Activated effector memory CD4-positive, alpha-beta T cell treated with Interleukin-2 at 50 U/mL for 16 hours (primary cell): ENCODE measurements around the gene PRRC1.

ENCODE experiments used
- DNase-seq: peaks from one replicate; pipeline ENCODE4 v3.0.0-alpha.2; 2020

PRRC1 gene

DNA sequence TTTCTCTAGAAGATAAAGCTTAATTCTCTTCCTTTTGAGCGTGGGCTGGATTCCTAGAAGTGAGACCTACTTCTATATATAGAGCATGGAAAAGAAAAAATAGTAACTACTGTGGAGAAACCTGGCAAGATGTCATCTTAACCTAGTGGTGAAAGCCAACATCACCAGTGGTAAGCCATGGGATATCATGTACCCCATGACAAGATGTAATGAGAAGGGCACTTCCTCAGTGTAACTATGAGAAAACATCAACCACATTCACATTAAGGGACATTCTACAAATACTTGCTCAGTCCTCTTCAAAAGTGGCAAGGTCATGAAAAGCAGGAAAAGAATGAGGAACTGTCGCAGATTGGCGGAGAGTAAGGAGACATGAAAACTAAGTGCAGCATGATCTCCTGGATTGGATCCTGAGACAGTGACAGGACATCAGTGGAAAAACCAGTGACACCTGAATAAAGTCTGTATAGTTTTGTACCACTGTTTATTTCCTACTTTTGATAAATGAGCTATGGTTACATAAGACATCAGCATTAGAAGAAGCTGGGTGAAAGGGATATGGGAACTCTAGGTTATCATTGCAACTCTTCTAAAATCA is 65.4 kb downstream of the PRRC1 start:
- no peak for DNase-seq

DNA sequence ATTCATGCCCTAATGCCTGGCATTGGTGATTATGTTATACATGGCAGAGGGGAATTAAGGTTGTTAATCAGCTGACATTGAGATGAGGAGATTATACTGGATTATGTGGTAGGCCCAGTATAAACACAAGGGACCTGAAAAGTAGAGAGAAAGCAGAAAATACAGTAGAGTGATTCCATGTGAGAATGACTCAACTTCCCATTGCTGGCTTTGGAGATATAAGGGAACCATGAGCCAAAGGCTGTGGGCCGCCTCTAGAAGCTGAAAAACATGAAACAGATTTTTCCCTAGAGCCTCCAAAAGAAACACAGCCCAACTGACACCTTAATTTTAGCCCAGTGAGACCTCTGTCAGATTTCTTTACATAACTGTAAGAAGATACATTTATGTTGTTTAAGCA is 66.4 kb downstream of the PRRC1 start:
- no peak for DNase-seq

DNA sequence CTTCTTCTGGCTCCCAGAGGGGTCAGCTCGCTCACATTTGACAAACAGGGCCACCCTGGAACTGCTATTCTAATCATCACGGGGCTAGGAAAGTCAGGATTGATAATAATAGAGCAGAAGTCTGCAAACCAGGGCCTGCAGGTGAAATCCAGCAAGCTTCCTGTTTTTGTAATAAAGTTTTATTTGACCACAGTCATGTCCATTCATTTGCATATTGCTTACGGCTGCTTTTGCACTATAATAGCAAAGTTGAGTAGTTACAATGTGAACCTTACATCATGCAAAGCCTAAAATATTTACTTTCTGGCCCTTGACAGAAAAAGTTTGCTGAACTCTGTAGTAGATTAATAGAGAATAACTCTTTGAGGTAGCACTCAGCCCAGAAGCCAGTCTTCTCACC is 68.2 kb downstream of the PRRC1 start:
- no peak for DNase-seq

DNA sequence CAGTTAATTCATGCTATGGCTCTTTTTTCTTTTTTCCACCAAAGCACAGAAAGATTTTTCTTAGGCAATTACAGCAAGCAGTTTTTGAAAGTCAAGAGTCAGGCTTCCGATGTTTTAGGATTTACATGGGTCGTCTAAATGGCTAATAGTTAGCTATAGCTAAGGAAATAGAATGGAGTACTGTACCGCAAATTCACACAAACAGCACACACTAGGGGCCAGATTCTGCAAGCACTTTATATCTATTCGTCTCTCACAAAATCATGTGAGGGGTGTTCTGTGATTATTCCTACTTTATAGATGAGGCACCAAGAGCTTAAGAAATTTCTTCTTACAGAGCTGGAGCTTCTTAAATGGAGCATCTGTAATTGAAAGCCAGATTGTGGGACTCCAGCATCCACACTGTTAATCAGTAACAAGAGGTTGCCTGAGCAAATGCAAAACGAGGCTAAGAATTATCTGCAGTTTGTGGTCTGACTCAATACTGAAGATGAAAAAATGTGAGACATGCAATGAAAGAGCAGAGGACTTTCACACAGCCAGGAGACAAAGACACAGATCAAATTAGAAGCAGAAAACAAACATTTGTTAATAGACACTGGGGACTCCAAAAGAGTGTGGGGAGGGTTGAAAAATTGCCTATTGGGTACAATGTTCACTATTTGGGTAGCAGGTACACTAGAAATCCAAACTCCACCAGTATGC is 68.8 kb downstream of the PRRC1 start:
- DNase-seq, result no peak

DNA sequence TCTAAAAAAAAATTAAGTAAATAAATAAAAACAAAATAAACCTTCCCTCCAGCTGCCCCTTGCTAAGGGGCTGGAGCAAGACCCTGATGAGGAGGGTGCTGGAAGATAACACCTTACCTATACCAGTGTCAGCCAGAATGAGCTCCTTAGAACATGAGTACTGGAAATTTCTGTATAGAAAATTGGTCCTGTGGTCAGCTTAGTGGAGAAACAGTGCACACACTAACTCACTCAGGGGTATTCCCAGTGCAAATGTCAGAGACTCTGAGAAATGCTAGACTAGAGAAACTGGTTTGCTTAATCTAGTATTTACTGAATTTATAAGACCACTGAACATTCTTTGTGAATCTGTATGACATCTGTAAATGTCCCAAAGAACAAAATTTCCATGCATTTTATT is 69.4 kb downstream of the PRRC1 start:
- no peak for DNase-seq

DNA sequence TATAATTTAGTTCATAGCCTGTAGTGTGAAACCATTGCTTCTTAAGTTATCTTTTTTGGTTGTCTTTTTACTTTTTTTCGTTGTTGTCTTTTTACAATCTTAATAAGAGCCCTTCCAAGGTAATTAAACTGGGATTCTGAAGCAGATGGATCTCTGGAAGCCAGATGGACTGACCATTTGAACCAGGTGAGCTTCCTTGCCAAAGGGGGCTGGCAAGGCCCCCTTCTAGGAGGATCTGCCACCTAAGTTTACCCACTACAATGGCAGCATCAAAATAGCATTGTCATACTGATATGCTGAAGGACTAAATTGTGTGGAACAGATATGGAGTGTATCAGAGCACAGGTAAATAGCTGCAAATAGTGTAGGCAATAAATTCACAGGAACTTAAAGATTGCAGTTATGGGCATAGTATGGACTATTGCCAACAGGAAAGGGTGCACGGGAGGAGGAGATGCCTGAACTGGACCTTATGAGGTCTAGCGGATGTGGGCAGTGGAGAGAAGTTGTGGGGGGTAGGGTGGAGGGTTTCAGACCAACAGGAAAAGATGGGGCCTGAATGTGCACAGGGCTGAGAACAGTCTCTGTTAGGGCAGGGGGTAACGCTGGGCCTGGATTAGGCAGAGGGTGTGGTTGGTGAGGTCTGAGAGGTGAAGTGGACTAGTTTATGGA is 69.9 kb downstream of the PRRC1 start:
- DNase-seq, result no peak

DNA sequence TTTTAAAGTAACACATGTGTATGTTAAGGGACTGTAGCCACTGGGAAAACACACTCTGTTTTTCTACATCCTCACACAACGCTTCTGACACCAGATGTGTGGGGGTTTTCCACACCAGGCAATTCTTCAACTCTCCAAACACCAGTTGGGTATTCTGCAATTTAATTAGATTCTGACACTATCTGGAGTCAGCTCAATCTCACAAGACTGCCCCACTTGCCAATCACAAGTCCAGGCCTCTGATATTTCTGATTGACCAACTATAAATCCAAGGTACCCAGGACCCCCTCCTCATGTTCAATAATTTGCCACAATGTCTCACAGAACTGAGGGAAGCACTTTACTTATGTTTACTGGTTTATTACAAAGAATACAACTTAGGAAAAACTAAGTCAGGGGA is 70.9 kb downstream of the PRRC1 start:
- DNase-seq, result no peak

DNA sequence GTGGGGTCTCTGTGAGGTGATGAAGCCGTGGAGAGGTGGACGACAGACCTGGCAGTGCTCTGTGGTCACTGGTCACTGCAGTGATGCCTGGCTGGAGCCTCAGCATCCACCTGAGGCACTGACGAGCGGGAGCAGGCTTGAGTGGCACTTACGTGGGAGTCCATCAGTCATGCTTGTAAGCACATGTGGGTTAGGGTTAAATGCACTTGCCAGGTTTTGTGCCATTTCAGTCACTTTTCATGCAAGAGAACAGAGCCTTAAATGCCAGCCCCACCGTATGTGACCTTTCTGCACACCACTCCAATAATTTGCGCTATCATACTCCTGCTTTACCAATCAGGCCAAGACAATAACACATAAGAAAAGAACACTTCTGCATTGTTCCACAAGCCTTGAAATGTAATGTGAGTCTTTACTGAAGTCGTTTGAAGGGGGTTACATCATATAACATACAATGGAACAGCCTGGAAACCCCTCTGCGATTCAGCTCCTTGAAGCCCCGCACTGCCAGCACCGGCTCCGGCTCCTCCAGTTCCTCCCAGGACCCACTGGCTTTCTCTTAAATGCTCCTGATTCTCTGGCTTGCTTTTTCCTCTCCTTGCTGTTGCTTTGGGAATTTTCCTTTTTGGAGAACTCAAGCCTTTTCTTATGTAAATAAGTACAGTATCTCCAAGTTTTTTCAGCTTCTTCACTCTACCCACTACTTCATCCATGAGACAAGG is 72.0 kb downstream of the PRRC1 start:
- DNase-seq, result no peak

DNA sequence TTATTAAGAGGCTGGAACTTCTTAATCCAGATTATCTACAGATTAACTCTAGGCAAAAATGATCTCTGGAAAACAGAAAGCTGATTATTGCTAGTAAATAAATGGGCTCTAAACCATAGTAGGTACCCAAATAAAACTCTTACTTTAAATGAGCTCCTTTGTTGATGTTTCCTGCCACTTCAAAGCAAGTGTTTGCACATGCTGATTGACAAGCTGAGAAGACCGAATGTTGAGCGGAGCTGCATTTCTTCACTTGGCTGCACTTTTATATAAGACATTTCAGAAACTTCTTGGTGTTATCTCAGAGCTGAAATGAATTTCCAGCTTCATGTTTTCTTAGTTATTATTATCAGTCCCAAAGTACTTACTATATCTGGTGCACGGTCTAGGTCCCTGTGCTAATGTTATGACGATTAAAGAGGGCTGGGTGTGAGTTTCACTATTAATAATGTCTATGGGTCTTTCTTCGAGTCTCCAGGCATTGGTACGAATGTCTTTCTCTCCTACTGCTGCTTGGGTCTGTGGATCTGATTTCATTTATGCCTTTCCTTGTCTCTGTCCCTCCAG is 72.8 kb downstream of the PRRC1 start:
- DNase-seq, result no peak

DNA sequence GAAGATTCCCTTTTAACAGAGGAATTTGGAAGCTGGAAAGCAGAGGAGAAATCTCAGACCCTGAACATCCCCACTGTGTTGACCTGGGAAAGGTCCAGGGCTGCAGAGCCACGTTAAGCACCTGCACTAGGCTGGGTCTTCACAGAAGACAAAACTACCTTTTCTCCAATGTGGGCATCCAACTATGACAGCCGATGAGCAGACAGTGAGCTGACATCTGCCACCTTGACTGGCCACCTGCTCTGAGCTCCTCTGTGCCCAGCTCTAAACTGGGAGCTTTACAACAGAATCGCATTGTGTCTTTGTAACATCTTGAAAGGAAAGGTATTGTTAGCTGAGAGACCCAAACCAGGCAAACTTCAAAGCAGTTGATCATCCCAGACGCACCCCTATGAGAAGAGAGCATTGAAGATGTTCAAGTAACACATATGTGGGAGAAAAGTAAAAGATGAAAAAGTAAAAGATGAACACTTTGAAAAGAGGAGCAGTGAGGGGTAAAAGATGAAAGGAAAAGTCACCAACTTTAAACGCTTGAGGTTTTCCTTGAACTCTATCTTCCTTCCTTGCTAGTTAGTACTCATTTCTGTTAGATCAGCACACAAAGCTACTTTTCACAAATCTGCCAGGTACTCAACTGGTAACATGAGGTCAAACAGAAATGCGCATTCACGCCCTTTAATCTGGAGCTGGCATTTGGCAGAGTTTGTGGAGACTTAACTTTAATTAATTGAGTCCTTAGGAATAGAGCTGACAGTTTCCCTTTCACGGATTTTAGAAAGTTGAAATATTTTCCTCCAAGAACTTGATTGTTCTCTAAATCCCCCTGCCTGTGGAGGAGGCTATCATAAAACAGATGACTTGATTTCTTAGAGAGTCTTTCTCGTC is 78.3 kb downstream of the PRRC1 start:
- no peak for DNase-seq

DNA sequence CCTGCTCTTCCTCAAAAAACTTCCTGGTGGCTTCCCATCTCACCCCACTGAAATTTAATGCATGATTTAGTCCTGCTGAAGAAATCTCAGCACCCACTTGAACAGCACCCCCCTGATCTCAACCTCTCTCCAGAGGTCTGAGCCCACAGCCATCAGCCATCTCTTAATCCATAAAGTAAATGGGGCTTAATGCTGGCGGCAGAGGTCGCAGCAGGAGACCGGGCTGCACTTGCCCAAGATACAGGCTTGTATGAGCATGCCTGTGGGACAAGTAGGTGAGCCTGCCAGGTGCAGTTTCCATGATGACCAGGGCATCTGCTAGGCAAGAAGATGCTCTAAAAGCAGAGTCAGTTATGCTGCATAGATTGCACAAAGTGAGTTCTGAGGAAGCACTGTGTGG is 79.1 kb downstream of the PRRC1 start:
- no peak for DNase-seq

DNA sequence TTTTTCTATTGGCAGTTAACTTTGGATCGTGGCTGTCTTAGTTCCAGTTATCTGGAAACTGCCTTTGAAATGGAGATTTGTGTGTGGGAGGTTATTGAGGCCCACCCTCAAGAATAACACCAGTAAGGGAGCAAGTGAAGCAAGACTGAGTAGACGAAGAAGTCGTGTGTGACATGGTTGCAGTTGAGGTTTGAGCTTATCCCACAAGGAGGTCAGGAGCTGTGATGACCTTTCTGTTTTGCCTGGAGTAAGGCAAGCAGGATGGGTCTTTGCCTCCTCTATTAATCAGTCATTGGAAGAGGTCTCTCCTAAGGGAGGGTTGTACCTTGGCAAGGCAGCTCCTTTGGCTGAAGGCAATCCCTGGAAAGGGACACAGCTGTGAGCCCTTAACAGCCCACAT is 81.9 kb downstream of the PRRC1 start:
- no peak for DNase-seq

DNA sequence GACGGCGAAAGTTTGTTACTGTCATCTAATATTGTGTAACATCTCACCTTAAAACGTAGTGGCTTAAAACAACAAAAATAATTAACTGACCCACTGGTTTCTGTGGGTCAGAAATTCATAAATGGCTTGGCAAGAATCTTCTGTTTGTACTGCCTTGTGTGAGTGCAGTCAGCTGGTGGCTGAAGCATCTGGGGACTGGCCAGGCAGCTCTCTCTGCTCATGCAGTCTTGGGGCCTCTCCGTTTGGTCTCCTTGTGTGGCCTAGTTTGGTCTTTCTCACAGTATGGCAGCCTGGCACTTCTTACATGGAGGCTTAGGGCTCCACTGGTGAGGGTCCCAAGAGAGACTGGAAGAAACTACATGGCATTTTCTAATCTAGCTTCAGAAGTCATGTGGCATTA is 82.4 kb downstream of the PRRC1 start:
- no peak for DNase-seq

DNA sequence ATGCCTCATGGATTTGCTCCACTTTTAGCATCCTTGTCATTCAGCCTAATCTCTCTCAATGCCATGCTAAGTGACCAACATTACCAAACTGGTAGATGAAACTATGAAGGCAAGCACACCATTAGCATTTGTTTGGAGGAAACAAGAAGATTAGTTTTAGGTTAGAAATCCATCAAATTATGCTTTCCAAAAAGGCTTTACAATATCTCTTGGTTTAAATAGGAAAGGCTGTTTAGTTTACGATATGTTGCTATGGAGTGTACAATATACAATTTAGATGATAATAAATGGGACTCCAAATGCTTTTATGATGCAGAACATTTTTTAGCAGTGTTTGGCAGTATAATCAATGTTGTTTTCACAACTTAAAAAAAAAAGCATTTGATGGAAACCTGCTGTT is 83.7 kb downstream of the PRRC1 start:
- DNase-seq, result no peak

DNA sequence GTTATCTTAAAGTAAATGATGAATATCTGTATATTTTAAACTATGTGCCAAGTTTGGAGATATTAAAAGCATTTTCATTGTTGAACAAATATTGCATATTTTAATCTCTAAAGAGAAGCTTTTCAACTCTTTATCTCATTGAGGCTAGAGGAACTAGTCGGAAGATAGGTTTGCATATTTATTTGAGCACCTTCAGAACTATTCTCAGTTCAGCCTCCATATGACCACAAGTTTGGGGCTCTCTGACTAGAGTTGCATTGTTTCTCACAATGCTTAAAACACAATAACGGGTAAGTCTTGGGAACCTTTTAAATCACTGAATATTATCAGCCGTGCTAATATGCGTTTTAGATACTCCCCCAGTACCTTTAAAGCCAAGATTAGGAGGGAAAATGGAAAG is 84.2 kb downstream of the PRRC1 start:
- DNase-seq, result no peak

DNA sequence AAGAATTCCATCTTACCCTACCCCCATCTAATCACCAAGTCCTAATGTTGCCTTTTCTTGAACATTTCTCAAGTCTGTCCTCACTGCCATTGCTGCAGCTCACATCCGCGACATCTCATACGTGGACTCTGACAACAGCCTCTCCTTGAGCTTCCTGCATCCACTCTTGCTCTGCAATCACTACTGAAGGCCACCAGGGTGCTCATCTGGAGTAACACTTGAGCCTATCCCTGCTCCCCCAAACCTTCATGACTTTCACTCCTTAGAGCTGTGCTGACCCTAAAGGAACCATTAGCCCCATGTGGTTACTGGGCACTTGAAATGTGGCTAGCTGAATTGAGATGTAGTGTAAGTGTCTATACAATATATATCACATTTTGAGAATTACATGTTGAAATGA is 85.0 kb downstream of the PRRC1 start:
- DNase-seq, result no peak

DNA sequence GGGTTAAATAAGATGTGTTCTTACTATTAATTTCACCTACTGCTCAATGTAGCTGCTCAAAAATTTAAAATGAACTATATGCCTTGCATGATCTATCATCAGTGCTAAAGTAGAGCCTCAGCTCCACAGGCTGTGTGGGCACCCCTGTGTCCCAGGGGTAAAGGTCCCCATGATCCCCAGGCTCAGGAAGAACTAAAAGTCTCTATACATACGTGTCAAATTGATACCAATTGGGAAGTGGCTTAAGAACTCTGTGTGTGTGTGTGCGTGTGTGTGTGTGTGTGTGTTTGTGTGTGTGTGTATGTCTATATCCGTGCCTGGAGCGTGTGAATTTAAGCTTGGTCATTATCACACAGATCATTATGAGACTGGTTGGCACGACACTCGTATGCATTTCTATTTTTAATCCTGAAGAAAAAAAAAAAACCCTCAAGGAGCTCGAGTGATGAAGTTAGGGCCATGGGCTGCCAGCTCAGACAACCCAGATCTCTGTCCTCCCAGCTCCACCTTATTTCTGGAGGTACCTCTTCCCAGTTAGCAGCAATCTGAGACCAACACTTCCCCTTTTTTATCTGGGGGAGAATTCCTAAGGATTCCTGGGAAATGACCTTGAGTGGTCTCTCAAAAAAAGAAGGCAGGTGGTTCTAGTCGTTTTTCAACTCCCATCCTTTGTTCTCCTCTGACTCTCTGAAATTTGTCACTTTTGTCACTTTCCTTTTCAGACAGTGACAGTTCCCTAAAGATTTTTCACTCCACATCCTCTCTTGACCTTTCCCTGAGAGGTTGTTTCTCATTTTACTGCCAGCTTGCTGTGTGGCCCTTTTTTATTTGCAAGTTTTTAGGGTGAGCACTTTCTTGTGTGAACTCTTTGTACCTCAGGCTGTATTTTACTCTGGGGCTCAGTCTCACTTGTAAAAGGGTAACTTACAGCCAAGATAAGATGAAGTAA is 85.7 kb downstream of the PRRC1 start:
- no peak for DNase-seq
